SK-N-MC (cell line): Measurements from ENCODE around the gene GTF2H3.

Experiments used
- EZH2 ChIP-seq: fragments of 200-600 bp; sonication (generic); IDR thresholded peaks from one replicate; pipeline ENCODE4 v1.6.1; 2017; ENCODE audit warnings: antibody characterized with exemption
- FOXP2 ChIP-seq: optimal IDR thresholded peaks from 2 replicates; pipeline ENCODE3; 2011; ENCODE audit warnings: mild to moderate bottlenecking, moderate library complexity; ENCODE audit not compliant: insufficient read depth; ENCODE audit errors: extremely low read length, control extremely low read depth
- POLR2AphosphoS5 ChIP-seq: IDR thresholded peaks from 2 replicates; pipeline ENCODE4 v1.6.1; 2012; ENCODE audit warnings: mild to moderate bottlenecking, low read depth, low read length, borderline replicate concordance

- TF ChIP-seq EZH2 (no peak), FOXP2 (no peak), POLR2AphosphoS5 (no peak)
Observed at GRCh38 chr12:123696646-123697045, 63.0 kb downstream of the GTF2H3 start.
